GM12892 (cell line): ENCODE results near the gene KIF3A.

ENCODE experiments used
- POLR2A ChIP-seq: IDR thresholded peaks from 2 replicates; pipeline ENCODE4 v1.6.1; 2011; ENCODE audit warnings: low read depth, low read length, control low read depth
- POLR2AphosphoS5 ChIP-seq: IDR thresholded peaks from 2 replicates; pipeline ENCODE4 v1.6.1; 2011; ENCODE audit warnings: low read depth, low read length, control low read depth

- TF ChIP-seq POLR2AphosphoS5 (no peak), POLR2A (no peak)
These were observed 22.7 kb downstream of the KIF3A start for GRCh38 chr5:132714456-132715307.
